HG03097 (cell line): ENCODE measurements around the gene DCPS.

Source experiments
- ATAC-seq: cut with Tn5 transposase; IDR thresholded peaks from one replicate; pipeline ENCODE4 v1.9.1; 2021; ENCODE audit not compliant: unreplicated experiment, low FRiP score

DCPS gene

DNA sequence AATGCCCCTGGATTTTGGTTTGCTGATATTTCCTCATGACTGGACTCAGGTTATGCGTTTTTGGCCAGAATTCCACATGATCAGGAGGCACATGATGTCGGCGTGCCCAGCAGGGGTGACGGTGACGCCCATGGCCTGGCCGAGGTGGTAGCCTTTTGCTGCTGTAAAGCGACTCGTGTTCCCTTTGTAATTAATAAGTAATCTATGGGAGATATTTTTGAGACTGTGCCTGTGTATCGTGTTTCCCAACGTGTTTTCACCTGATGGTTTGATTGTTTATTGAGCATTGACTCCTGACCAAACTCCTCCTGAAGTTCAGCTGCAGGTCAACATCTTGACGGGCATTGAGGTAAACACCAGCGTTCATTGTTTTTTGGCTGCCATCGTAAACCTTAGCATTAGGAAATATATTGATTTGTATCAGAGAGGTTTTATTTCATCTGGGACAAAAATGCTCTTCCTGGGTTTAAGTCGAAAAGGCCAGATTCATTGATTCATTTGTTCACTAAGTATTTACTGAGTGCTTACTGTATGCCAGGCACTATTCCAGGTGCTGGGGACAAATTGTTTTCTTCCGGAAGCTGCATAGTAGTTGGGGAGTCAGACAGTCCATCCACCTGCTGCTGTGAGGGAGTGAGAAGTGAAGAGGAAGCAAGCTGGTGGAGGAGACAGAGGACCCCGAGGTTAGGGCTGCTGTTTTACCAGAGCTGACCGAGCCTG lies 23.6 kb downstream of the DCPS start:
- ATAC-seq, result no peak

DNA sequence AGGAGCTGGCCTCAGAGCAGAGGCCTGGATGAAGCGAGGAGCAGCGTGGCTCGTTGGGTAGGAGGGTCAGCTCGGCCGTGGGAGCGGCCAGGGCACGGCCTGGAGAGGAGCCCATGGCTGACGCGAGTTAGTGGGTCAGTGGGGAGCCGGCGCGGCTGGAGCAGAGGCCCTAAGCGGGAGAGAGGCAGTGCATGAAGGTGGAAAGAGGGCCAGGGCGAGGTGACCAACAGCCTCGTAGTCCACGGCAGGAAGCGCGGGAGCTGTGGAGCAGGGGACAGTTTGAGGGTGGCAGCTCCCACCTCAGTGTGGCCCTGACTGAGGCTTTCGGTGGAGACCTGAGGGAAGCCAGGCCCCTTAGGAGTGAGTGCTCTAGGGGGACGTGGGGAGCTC lies 24.1 kb downstream of the DCPS start:
- ATAC-seq, result no peak

DNA sequence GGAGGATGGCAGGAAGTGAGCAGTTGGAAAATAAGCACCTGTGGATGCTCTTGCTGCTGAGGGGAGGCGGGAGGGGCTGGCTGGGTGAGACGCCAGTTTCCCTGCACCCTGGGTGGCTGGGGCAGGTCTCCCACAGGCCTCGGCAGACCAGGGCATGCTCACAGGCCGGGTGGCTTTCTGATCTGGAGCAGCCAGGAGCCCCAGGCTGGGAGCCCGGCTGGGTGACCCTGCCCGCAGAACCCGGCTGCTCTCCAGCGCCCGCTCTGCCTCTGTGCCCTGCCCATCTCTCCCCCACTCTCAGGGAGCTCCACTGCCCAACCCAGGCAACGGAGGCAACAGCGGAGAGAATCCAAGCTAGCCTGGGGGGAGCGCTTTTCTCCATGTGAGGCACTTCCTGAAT lies 24.6 kb downstream of the DCPS start:
- ATAC-seq, result no peak

DNA sequence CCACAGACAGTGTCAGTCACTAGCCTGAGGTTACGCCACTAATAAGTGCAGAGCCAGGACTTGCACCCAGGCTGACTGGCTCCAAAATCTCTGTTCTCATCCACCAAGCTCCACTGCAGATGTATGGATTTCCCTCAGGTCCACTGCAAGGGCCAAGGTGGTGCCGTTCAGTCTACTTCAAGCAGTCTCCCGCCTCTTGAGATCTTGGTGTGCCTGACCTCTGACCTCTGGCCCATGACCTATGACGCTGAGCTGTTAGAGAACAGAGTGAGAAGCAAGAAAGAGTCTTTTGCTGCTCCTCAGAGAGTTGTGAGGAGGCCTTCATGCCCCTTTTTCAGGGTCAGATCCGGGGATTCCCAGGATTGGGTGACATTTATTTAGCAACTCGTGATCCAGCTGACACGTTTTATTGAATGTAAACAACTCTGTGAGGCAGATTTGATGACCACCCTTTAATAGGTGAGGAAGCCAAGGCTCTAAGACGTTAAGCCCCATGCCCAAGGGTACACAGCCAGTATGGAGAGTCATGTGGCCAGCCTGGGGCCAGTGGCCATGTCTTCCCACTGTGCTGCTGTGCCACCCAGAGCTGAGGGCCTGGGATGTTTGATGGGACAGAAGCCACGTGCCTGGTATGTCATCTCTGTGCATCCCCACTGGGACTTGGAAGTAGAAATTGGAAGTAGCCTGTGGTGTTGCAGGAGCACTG lies 25.2 kb downstream of the DCPS start:
- no peak for ATAC-seq

DNA sequence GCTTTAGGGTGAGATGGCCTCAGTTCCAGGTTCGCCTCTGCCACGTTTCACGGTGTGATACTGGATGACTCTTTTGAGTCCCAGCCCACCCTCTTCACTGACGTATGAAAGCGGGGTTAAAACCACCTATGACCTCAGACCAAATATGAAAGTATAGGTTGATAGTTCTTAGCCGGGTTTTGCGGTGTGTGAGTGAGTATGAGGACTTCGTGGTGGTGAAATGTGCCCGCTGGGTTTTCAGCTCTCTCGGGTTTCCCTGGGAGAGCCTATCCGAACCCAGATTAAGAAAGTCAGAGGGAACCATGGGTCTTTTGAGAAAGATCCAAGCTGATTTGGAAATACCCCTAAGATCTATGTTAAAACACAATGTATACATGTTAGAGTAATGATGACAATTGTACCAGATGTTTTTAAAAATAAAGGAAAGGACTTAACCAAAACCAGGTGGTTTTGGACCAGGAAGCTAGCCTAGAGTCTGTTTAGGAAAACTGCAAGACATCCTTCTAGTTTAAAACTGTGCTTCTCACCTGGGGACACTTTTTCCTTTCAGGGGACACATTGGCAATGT lies 25.9 kb downstream of the DCPS start:
- no peak for ATAC-seq

DNA sequence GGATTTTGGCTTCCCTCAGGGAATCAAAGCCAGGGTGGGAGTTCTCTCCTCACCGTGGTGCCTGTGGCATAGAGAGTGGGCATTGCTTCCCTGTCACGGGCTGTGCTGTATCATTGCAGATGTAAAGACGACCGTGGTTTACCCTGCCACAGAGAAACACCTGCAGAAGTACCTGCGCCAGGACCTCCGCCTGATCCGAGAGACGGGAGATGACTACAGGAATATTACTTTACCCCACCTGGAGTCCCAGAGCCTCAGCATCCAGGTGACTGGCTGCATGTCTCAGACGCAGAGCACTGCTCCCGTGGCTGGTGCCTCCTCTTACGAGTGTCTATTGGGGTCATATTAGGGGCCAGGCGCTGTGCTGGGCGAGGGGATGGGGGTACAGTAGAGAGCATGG lies 27.4 kb downstream of the DCPS start:
- ATAC-seq, result no peak

DNA sequence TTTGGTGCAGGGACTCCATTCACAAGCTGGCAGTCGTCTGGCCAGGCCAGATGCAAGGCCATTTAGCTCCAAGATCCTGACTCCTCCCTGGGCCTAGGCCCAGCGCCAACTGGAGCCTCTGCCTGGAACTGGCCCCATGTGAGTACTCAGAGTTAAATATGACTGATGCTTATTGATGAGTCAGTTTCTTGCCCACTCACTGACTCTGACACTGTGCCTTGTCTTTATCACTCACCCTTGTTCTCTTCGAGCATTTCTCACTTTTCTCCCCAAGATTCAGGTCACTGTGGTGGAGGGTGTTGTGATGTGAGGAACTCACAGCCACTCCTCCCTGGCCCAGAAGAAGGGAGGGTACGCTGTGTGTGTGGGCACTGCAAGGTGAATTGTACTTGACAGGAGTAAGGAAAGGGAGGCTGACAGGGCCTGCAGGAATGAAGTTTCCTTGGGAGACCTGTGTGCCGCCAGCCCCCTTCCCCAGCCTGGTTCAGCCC lies 28.4 kb downstream of the DCPS start:
- no peak for ATAC-seq

DNA sequence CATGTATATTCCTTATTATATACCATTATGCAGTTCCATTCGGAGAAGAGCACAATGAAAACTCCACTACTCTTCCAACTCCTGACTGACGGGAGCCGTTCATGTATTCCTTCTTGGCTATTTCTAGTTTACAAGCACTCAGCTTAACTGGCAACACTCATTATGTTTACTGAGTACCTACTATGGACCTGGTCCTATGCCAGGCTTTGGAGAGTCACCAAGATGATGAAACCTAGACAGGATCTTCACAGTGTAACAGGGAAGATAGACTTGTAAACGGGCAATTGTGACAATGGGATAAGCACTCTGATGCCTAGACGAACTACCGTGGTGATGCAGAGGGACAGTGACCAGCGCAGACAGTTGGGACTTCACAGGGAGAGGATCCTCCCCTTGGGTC lies 29.3 kb downstream of the DCPS start:
- no peak for ATAC-seq

DNA sequence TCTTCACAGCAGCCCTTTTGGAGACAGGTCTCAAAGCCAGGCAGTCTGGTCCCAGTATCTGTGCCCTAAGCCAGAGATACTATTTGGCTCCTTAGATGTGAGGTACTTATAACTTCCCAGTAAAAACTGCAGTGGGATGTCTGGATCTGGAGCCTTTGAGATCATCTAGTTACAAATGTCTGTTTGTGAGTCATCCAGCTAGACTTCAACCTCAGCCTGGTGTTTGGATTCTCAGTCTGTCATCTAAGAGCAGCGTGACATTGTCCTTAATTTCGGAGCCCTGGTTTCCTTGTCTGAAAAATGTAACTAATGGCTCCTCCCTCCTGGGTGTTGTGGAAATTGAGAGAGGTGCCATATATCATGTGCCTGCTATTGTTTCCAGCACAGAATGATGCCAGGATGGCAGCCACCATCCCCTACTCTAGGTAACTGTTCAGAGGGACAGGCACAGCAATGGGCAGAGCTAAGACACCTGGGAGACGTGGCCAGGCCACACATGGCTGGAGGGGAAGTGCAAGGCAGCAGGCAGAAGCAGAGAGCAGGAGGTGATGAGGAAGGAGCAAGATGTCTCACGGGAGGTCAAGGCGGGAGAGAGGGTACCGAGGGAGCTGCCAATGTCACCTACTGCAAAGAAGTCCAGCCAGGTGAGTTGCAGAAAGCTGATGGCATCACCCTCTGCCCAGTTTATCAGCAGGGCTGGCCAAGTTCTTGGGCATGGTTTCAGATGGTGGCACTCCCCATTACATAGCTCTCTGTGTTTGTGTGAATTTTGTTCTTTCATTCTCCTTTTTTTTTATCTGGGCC lies 31.0 kb downstream of the DCPS start:
- no peak for ATAC-seq

DNA sequence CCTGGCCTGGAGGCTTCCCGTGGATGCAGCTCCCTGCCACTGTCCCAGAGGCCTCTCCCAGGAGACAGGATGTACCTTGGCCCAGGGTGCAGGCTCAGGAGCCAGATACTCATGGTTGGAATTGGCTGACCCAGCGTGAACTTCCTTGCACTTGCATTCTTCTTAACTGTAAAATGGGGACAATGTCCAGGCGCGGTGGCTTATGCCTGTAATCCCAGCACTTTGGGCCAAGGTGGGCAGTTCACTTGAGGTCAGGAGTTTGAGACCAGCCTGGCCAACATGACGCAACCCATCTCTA lies 31.6 kb downstream of the DCPS start:
- no peak for ATAC-seq

DNA sequence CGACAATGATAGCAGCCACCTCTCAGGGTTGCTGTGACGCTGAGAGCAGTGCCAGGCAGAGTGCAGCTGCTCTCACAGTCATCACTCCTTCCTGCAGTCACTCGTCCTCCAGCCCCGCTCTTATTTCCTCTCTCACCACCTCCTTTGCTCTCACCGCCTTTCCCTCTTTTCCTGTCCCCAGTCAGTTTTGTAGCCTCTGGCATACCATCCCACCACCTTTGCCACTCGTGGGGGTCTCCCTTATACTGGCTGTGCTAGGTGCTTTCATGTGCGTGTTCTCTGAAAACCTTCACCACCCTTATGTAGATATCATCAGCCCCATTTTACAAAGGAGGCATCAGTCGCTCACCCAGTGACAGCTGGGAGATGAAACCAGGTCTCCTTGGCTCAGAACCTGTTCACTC lies 32.3 kb downstream of the DCPS start:
- no peak for ATAC-seq

DNA sequence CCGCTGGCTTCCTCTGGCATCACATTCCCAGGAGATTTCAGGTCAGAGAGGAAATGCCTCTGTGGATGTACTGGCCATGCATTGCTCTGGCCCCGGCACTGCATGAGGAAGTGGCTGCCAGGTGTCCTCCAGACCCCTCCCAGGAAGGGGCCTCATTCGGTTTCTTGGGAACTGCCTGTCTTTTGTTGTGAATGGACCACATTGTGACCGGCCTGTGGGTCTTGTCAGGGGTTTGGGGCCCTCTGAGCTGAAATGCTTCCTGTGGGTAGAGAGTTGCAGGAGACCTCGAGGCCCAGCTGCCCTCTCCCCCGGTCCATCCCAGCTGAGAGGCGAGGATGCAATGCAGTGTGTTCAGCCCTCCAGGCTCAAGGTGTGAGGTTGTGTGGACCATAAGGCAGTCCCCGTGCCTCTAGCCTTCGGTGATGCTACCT lies 32.8 kb downstream of the DCPS start:
- no peak for ATAC-seq

DNA sequence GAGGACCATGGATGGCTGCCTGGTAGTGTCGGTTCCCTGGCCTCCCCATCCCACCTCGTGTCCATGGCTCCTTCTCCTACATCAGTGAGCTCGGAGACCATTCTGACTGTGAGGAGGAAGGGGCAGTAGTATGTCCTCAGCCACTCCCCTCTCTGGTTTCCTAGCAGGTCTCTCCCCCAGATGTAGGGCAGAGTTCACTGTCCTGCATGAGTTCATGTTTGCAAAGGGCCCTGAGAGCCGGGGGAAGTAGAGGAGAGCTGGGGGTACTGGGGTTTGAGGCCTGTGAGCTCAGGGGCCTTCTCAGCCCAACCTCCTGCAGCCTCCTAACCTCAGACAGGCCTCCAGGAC lies 33.2 kb downstream of the DCPS start:
- no peak for ATAC-seq

DNA sequence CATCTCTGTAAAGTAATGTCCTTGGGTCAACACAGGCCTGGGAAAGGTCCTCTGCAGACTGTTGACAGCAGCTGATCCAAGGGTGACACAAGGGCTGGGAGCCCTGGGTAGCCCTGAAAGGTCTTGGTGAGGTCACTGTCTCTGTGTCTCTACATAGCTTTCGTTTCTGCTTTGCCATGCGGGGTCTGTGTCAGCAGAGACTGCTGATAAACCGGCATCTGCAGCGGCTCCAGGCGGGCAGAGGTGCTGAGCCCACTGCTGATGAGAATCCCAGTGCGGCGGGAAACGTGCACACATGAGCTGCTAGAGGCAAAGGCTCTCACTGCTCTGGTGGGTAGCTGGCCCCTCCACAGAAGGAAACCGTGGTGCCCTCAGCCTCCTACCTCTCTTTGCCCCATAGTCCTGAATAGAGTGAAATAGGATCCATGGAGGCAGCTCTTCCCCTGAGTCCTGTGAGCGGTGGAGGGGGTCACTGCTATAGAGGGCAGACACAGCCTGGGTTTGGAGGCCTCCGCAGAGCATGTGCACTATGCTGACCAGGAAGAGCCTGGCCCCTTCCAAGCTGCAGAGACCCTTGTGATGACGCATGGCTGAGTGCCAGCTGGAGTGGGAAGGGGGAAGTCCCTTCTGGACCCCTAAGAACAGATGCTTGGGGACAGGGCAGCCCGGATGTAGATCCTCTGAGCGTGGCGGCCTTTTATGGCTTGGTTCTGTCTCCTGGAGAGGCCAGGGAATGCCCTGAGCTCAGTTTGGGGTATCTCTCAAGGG lies 33.8 kb downstream of the DCPS start:
- no peak for ATAC-seq

DNA sequence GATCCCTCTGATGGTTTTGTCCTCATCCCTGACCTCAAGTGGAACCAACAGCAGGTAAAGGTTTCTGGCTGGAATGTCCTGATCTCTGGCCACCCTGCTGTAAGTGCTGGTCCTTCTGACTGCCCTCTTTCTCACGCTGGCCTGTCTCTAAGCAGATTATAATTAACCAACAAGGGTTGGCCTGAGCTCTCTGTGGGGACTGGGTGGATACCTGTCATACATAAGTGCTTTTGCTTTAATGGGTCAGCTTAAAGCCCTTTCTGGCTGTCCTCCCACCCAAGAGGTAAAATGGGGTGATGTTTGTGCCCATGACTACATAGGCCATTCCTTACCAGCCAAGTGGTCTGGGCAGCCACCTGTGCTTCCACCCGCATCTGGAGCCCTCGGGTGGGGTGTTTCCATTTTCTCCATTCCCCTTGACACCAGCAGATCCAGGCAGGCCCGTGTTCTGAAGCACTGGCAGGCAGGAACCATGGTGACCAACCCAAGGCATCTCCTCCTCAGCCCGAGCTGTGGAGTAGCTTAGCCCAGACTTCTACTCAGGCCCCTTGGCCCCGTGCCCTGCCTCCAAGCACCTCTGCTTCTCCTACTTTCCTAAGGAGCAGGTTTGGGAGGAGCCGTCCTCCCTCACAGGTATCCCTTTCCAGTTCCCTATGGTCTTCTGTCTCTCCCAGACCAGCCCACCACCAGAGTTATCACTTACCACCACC lies 34.6 kb downstream of the DCPS start:
- no peak for ATAC-seq

DNA sequence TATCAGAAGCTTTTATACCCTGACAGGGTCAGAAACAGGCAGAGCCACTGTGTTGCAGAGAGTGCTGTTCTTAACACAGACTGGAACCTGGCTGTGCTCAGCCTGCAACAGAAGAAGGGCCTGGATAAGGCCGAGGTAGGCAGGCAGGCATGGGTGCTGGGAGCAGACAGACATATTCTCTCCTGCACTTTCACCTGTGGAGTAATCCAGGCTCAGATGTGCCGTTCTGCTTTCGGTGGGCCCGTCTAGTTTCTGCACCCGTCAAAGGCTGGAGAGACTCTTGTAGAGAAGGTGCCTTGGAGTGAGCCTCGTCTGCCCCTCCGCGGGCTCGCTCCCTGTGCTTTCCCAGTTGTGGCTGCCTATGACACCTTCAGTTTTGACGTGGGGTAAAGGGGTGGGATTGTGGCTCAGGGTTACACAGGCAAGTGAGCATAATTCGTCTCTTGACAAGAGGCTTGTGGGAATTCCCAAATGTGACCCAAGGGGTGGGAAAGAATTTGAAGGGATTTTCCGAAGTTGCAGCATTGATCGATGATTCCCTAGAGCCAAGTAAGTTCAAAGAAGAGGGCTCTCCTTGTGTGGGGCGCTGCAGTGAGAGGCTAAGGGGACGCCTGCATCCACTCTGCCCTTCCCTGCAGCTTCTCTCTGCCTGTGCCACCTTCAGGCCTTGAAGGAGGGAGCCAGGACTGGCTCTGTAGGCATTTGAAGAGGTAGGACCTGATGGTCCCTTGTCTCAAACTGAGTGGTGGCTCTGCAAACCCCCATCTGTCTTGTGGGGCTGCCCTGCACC lies 35.4 kb downstream of the DCPS start:
- ATAC-seq, result no peak

DNA sequence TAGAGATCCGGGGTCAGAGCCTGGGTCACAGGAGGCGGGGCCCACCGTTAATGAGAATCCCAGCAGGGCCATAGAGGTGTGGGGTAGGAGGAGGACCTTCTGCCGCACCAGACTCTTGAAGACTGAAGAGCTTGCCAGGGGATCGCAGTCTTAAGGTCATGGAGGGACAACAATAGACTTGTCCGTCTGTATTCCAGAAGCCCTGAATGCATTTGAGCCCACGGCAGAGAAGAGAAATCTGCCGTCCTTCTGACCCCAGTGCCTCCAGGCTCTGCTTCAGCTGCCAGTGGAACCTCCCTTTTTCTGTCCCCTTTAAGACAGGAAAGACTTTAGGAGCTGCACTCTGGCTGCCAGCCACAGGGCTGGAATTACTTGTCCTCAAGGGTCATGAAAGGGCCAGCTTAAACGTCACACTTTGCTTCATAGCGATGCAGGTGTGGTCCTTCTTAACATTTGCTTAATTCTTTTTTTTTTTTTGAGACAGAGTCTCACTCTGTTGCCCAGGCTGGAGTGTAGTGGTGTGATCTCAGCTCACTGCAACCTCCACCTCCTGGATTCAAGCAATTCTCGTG lies 36.1 kb downstream of the DCPS start:
- no peak for ATAC-seq

DNA sequence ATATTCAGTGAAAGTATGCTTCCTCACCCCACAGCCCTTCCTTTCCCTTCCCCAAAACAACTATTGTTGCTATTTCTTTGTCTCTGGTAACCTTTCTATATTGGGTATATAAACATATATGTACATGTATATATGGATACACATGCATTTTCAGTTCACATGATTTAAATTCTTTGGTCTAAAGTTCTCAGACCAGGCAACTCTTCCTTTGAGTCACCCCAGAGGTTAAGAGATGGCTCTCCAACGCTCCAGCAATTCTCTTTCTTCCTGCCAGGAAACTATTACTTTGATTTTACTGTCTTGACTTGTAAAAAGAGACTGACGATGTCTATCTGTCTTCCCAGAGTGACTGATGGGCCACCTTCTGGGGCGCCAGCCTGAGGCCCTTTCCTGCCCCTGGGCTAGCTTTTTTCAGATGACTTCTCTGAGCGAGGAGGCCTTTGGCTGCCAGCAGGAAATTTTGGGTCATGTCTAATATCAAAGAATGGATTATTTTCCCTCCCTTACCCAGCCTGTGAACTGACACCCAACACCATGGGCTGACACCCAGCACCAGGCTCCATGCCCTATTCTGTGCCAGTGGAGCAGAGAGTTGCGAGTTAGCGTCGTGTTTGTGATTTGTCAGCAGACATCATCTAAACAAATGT lies 37.2 kb downstream of the DCPS start:
- ATAC-seq, result no peak
